ENCODE measurements around the gene SLX9. TPM values are rescaled to one million over a fixed set of nuclear protein-coding genes. Genes with fewer than 3 reads are reported as not detected.

SLX9 gene
- polyA plus RNA-seq, 1 of the 3 experiments (the other 2 are of a cell fraction) = 42.9 TPM

- TF ChIP-seq ZBTB33 (IDR thresholded peaks at IDR 0.05; ENCODE audit: borderline replicate concordance, low read depth) = no peak
- no peak for TF ChIP-seq SMC3 (IDR thresholded peaks at IDR 0.05; ENCODE audit: low read depth, low read length)
- no peak for TF ChIP-seq FOXJ3 (CRISPR knock-in tag; IDR thresholded peaks at IDR 0.05)
- no peak for TF ChIP-seq RCOR1 (IDR thresholded peaks at IDR 0.05; ENCODE audit: low read length)
- no peak for TF ChIP-seq RFX5 (IDR thresholded peaks at IDR 0.05; ENCODE audit: low read length)
- TF ChIP-seq IRF3 (IDR thresholded peaks at IDR 0.05; ENCODE audit: low read depth, low read length) = no peak
- no peak for TF ChIP-seq MAX (IDR thresholded peaks at IDR 0.05; ENCODE audit: low read depth)
- TF ChIP-seq RAD21 (IDR thresholded peaks at IDR 0.05; ENCODE audit: low read length) = no peak
- TF ChIP-seq YY1 (IDR thresholded peaks at IDR 0.05; ENCODE audit: low read depth) = no peak
Measured at GRCh38 chr21:44905016-44905727, 34.7 kb upstream of the SLX9 start (continued).

- Histone ChIP-seq H3K27ac (ENCODE audit: low read depth in 2 of 2, low read length in 1 of 2) (no peak overlapping the region), H3K9me3 (no peaks in the 10 kb centered on the region), H3K79me2 (ENCODE audit: insufficient read depth) (no peaks in the 10 kb centered on the region), H3K9ac (no peak overlapping the region), H3K9me2 (no peaks in the 10 kb centered on the region), H3K36me3 (replicated peaks in 1 of 2; ENCODE audit: control insufficient read depth in 1 of 2, insufficient read depth in 2 of 2, low read length in 1 of 2) (no peaks in the 10 kb centered on the region), H3K4me2 (no peak overlapping the region), H3F3A (replicated peaks; ENCODE audit: insufficient read depth) (peaks cover 7% of the 10 kb centered on the region), H4K20me1 (ENCODE audit: insufficient read depth) (no peaks in the 10 kb centered on the region), H3K27me3 (ENCODE audit: insufficient read depth) (no peaks in the 10 kb centered on the region; the same call in 1 of the 2 replicates), H3K4me1 (ENCODE audit: control insufficient read depth in 1 of 2, insufficient read depth in 2 of 2, low read depth in 1 of 2, low read length in 1 of 2) (peaks cover 0 to 4% of the 10 kb centered on the region in 2 experiments; a peak in 1 of 4 replicates), H3K4me3 (ENCODE audit: low read depth in 2 of 2, low read length in 1 of 2) (no peak overlapping the region), H2AFZ (ENCODE audit: low read depth) (no peak overlapping the region)
- ChIA-PET CTCF (interaction anchor here (2.7 kb wide), 1 partner anchor 27 kb away, joined by 7 read pairs; no protein-coding TSS in a partner anchor), POLR2A (no interaction called here)
- WGBS (ENCODE audit: low lambda C conversion rate) = no CpG with 5 or more reads among the region's 7 CpGs
- no peak for DNase-seq
- TF ChIP-seq USF2 (IDR thresholded peaks at IDR 0.05; ENCODE audit: borderline replicate concordance, low read depth, low read length) (no peak), NRF1 (IDR thresholded peaks at IDR 0.05; ENCODE audit: low read depth, low read length) (no peak), TEAD4 (IDR thresholded peaks at IDR 0.05; ENCODE audit: borderline replicate concordance, insufficient read depth) (no peak), GABPA (IDR thresholded peaks at IDR 0.05; ENCODE audit: low read depth) (no peak), GATA2 (CRISPR knock-in tag; IDR thresholded peaks at IDR 0.05) (no peak), RXRA (IDR thresholded peaks at IDR 0.05; ENCODE audit: borderline replicate concordance, low read depth) (no peak), MXI1 (IDR thresholded peaks at IDR 0.05; ENCODE audit: low read depth, low read length) (no peak), IRF3 (IDR thresholded peaks at IDR 0.05; ENCODE audit: low read depth, low read length) (no peak), EP300 (IDR thresholded peaks at IDR 0.05; ENCODE audit: borderline replicate concordance in 1 of 2, low read depth in 1 of 2, low read length in 1 of 2) (no peak), ZBTB33 (IDR thresholded peaks at IDR 0.05; ENCODE audit: borderline replicate concordance, low read depth) (no peak), MEF2A (IDR thresholded peaks at IDR 0.05; ENCODE audit: borderline replicate concordance, low read depth) (no peak), MAX (IDR thresholded peaks at IDR 0.05; ENCODE audit: low read depth) (no peak), CTCF (IDR thresholded peaks at IDR 0.05) (no peak), CHD2 (IDR thresholded peaks at IDR 0.05; ENCODE audit: low read length, partially characterized antibody) (no peak)
Measured at GRCh38 chr21:44905728-44906090, 34.1 kb upstream of the SLX9 start.

Measured in SK-N-SH (cell line).